ENCODE data around the gene ERICH6B. TPM values are rescaled to one million over a fixed set of nuclear protein-coding genes. Genes with fewer than 3 reads are reported as not detected.

ERICH6B gene
- total RNA-seq, 2 experiments from 2014 or later: not detected

GRCh38 chr13:45511310-45512097, 104.0 kb downstream of the ERICH6B start:
- Histone ChIP-seq H3K36me3 (ENCODE audit: insufficient read depth, low read length) (peaks cover 67% of the 10 kb centered on the region), H3K9me2 (ENCODE audit: insufficient read depth, low read length) (no peaks in the 10 kb centered on the region), H2AFZ (ENCODE audit: low read length) (no peak overlapping the region), H3K4me1 (ENCODE audit: insufficient read depth, low read length, poor library complexity, severe bottlenecking) (peaks cover 6% of the 10 kb centered on the region), H3K4me3 (ENCODE audit: low read depth, low read length, poor library complexity, severe bottlenecking) (no peak overlapping the region), H3K9me3 (ENCODE audit: low read length) (no peaks in the 10 kb centered on the region), H3K4me2 (ENCODE audit: low read length) (no peak overlapping the region), H3K79me2 (ENCODE audit: insufficient read depth, low read depth, low read length) (no peaks in the 10 kb centered on the region), H4K20me1 (ENCODE audit: insufficient read depth, low read length) (0 out of 2 replicates have a peak, but pooled peaks cover 4% of the 10 kb centered on the region), H3K27ac (ENCODE audit: low read depth, low read length, poor library complexity, severe bottlenecking) (no peak overlapping the region)
- ChIA-PET POLR2A (interaction anchor here (0.7 kb wide), 1 partner anchor 192 kb away, joined by 3 read pairs; no protein-coding TSS in a partner anchor), CTCF (ENCODE audit: unreplicated experiment) (no interaction called here)
- no TSS peak for BruUV-seq (replicated peaks)
- DNase-seq (ENCODE audit: low spot score): peak; percentile 72
- TF ChIP-seq EZH2phosphoT487 (IDR thresholded peaks at IDR 0.05; ENCODE audit: borderline replicate concordance, low read depth, low read length) (no peak), CTCF (conservative IDR thresholded peaks at IDR 0.05; ENCODE audit: low read length) (peak; percentile 96)
- intact Hi-C loops (cut with micrococcal nuclease; ENCODE audit: unreplicated experiment): loop anchor here (1.0 kb wide), 1 partner anchor 810 kb away; no protein-coding TSS in a partner anchor

- Histone ChIP-seq H3K4me1 (ENCODE audit: insufficient read depth, low read length, poor library complexity, severe bottlenecking) (peaks cover 6% of the 10 kb centered on the region), H3K36me3 (ENCODE audit: insufficient read depth, low read length) (peaks cover 65% of the 10 kb centered on the region), H4K20me1 (ENCODE audit: insufficient read depth, low read length) (0 out of 2 replicates have a peak, but pooled peaks cover 4% of the 10 kb centered on the region), H3K79me2 (ENCODE audit: insufficient read depth, low read depth, low read length) (no peaks in the 10 kb centered on the region), H3K9me3 (ENCODE audit: low read length) (no peaks in the 10 kb centered on the region), H3K4me3 (ENCODE audit: low read depth, low read length, poor library complexity, severe bottlenecking) (no peak overlapping the region), H2AFZ (ENCODE audit: low read length) (no peak overlapping the region), H3K9me2 (ENCODE audit: insufficient read depth, low read length) (no peaks in the 10 kb centered on the region), H3K4me2 (ENCODE audit: low read length) (no peak overlapping the region), H3K27ac (ENCODE audit: low read depth, low read length, poor library complexity, severe bottlenecking) (no peak overlapping the region)
- no peak for DNase-seq (ENCODE audit: low spot score)
- CTCF ChIA-PET (ENCODE audit: unreplicated experiment): no interaction called here
- TF ChIP-seq EZH2phosphoT487 (IDR thresholded peaks at IDR 0.05; ENCODE audit: borderline replicate concordance, low read depth, low read length) (no peak), CTCF (conservative IDR thresholded peaks at IDR 0.05; ENCODE audit: low read length) (no peak)
- BruUV-seq (replicated peaks): no TSS peak
- POLR2A ChIA-PET: no interaction called here
- intact Hi-C loops (cut with micrococcal nuclease; ENCODE audit: unreplicated experiment): loop anchor here (1.0 kb wide), 1 partner anchor 811 kb away; no protein-coding TSS in a partner anchor
Measured at GRCh38 chr13:45510672-45511071, 104.9 kb downstream of the ERICH6B start.

- TF ChIP-seq EZH2phosphoT487 (IDR thresholded peaks at IDR 0.05; ENCODE audit: borderline replicate concordance, low read depth, low read length) (no peak), CTCF (conservative IDR thresholded peaks at IDR 0.05; ENCODE audit: low read length) (no peak)
- CTCF ChIA-PET (ENCODE audit: unreplicated experiment): no interaction called here
- POLR2A ChIA-PET: no interaction called here
- H3K9me2 ChIP-seq (ENCODE audit: insufficient read depth, low read length): no peaks in the 10 kb centered on the region
- no peak overlapping the region for H2AFZ ChIP-seq (ENCODE audit: low read length)
- H3K79me2 ChIP-seq (ENCODE audit: insufficient read depth, low read depth, low read length): no peaks in the 10 kb centered on the region
- intact Hi-C loops (cut with micrococcal nuclease; ENCODE audit: unreplicated experiment): no loop called here
- H4K20me1 ChIP-seq (ENCODE audit: insufficient read depth, low read length): 0 out of 2 replicates have a peak, but pooled peaks cover 4% of the 10 kb centered on the region
- H3K9me3 ChIP-seq (ENCODE audit: low read length): no peaks in the 10 kb centered on the region
- no peak overlapping the region for H3K27ac ChIP-seq (ENCODE audit: low read depth, low read length, poor library complexity, severe bottlenecking)
- BruUV-seq (replicated peaks): no TSS peak
- peaks cover 6% of the 10 kb centered on the region for H3K4me1 ChIP-seq (ENCODE audit: insufficient read depth, low read length, poor library complexity, severe bottlenecking)
- no peak overlapping the region for H3K4me3 ChIP-seq (ENCODE audit: low read depth, low read length, poor library complexity, severe bottlenecking)
- 0 out of 2 replicates have a peak overlapping the region, but pooled peaks have one; percentile 3 for H3K4me2 ChIP-seq (ENCODE audit: low read length)
- DNase-seq (ENCODE audit: low spot score): no peak
- peaks cover 65% of the 10 kb centered on the region for H3K36me3 ChIP-seq (ENCODE audit: insufficient read depth, low read length)
Measured at GRCh38 chr13:45508776-45509175, 106.8 kb downstream of the ERICH6B start.
